OCI-LY1 (cell line): Measurements from ENCODE around the gene IL20.
"Not testable (repeated sequence)": the region's sequence is repeated elsewhere in the genome, so short reads cannot be mapped to it uniquely, and the experiment has no call there.

Experiments
- H2AFZ ChIP-seq: fragments of 200-600 bp; sonication (generic), shearing (Covaris generic); 2 replicates; pipeline ENCODE4 v1.6.0; 2014; ENCODE audit warnings: antibody characterized with exemption, mild to moderate bottlenecking, low read length
- H3F3A ChIP-seq: fragments of 200-600 bp; sonication (generic), shearing (Covaris generic); 2 replicates; pipeline ENCODE4 v1.6.0; 2014; ENCODE audit warnings: mild to moderate bottlenecking, antibody characterized with exemption, low read length, moderate library complexity; ENCODE audit not compliant: insufficient read depth
- H3K27ac ChIP-seq: fragments of 200-600 bp; sonication (generic); 2 replicates; pipeline ENCODE4 v1.5.1; 2014; ENCODE audit warnings: low read length, mixed run types, mild to moderate bottlenecking, low read depth; ENCODE audit not compliant: poor library complexity, severe bottlenecking
- H3K27me3 ChIP-seq: fragments of 200-600 bp; sonication (generic); 2 replicates; pipeline ENCODE4 v1.6.0; 2014; ENCODE audit warnings: antibody characterized with exemption, mild to moderate bottlenecking, low read length, moderate library complexity; ENCODE audit not compliant: insufficient read depth
- H3K36me3 ChIP-seq: fragments of 200-600 bp; sonication (generic); 2 replicates; pipeline ENCODE4 v1.6.1; 2014; ENCODE audit warnings: mild to moderate bottlenecking, antibody characterized with exemption, low read length, moderate library complexity, mixed read lengths; ENCODE audit not compliant: insufficient read depth
- H3K4me1 ChIP-seq: fragments of 200-600 bp; sonication (generic); 2 replicates; pipeline ENCODE4 v1.5.1; 2014; ENCODE audit warnings: mild to moderate bottlenecking, low read length, moderate library complexity; ENCODE audit not compliant: insufficient read depth, severe bottlenecking
- H3K4me2 ChIP-seq: fragments of 200-600 bp; sonication (generic), shearing (Covaris generic); 2 replicates; pipeline ENCODE4 v1.6.1; 2014; ENCODE audit warnings: low read length
- H3K4me3 ChIP-seq: fragments of 200-600 bp; sonication (generic); 2 replicates; pipeline ENCODE4 v1.5.1; 2014; ENCODE audit warnings: low read length, low read depth, mild to moderate bottlenecking, mixed read lengths; ENCODE audit not compliant: poor library complexity, severe bottlenecking
- H3K79me2 ChIP-seq: fragments of 200-600 bp; shearing (Covaris generic); 2 replicates; pipeline ENCODE4 v1.6.1; 2016; ENCODE audit warnings: mixed run types, low read length, mixed read lengths; ENCODE audit not compliant: insufficient read depth
- H3K9ac ChIP-seq: fragments of 200-600 bp; sonication (generic), shearing (Covaris generic); 2 replicates; pipeline ENCODE4 v1.6.1; 2014; ENCODE audit warnings: mild to moderate bottlenecking, low read length, mixed read lengths
- H3K9me2 ChIP-seq: fragments of 200-600 bp; sonication (generic), shearing (Covaris generic); 2 replicates; pipeline ENCODE4 v1.6.1; 2014; ENCODE audit warnings: low read depth, mild to moderate bottlenecking, low read length, mixed read lengths
- H3K9me3 ChIP-seq: fragments of 200-600 bp; shearing (Covaris generic); 2 replicates; pipeline ENCODE4 v1.6.1; 2014; ENCODE audit warnings: low read length, mixed read lengths
- H4K20me1 ChIP-seq: fragments of 200-600 bp; sonication (generic), shearing (Covaris generic); 2 replicates; pipeline ENCODE4 v1.6.0; 2016; ENCODE audit warnings: mild to moderate bottlenecking, low read length; ENCODE audit not compliant: insufficient read depth
- CTCF ChIP-seq: fragments of 200-600 bp; sonication (generic), shearing (Covaris generic); IDR thresholded peaks from 2 replicates; pipeline ENCODE4 v1.5.1; 2017; ENCODE audit warnings: mild to moderate bottlenecking, antibody characterized with exemption, low read length, moderate library complexity, mixed read lengths
- EZH2 ChIP-seq: fragments of 200-600 bp; sonication (generic), shearing (Covaris generic); IDR thresholded peaks from 2 replicates; pipeline ENCODE4 v1.8.0; 2017; ENCODE audit warnings: borderline replicate concordance, mixed run types, mild to moderate bottlenecking, antibody characterized with exemption, low read length, moderate library complexity, mixed read lengths

Gene IL20

GRCh38 chr1:206847946-206848345, 17.5 kb upstream of the IL20 start:
- Histone ChIP-seq H3K4me1 (no peaks in the 10 kb centered on the region), H3K36me3 (no peaks in the 10 kb centered on the region), H3K4me2 (no peak overlapping the region), H3K9ac (no peak overlapping the region), H3K79me2 (no peaks in the 10 kb centered on the region), H3K27ac (no peak overlapping the region), H3K9me3 (no peaks in the 10 kb centered on the region), H2AFZ (no peak overlapping the region), H3K9me2 (no peaks in the 10 kb centered on the region), H3F3A (no peaks in the 10 kb centered on the region), H4K20me1 (no peaks in the 10 kb centered on the region), H3K4me3 (no peak overlapping the region), H3K27me3 (no peaks in the 10 kb centered on the region; the same call in 1 of the 2 replicates)
- TF ChIP-seq CTCF (no peak), EZH2 (no peak)

GRCh38 chr1:206850401-206850800, 15.0 kb upstream of the IL20 start:
- TF ChIP-seq EZH2, result no peak
- TF ChIP-seq CTCF, result no peak
- Histone ChIP-seq H3K4me3 (no peak overlapping the region), H3K4me2 (no peak overlapping the region)

GRCh38 chr1:206851341-206852010, 13.9 kb upstream of the IL20 start:
- no peaks in the 10 kb centered on the region for H3K36me3 ChIP-seq
- H4K20me1 ChIP-seq, result no peaks in the 10 kb centered on the region

More at GRCh38 chr1:206850401-206850800, 15.0 kb upstream of the IL20 start:
- no peaks in the 10 kb centered on the region; the same call in 1 of the 2 replicates for H3K27me3 ChIP-seq
- no peaks in the 10 kb centered on the region for H3K36me3 ChIP-seq
- no peak overlapping the region for H3K27ac ChIP-seq
- H3K9me2 ChIP-seq, result no peaks in the 10 kb centered on the region
- H3K4me1 ChIP-seq, result no peaks in the 10 kb centered on the region
- no peak overlapping the region for H2AFZ ChIP-seq
- H3F3A ChIP-seq, result no peaks in the 10 kb centered on the region
- no peaks in the 10 kb centered on the region for H3K9me3 ChIP-seq
- H4K20me1 ChIP-seq, result no peaks in the 10 kb centered on the region
- H3K79me2 ChIP-seq, result no peaks in the 10 kb centered on the region
- no peak overlapping the region for H3K9ac ChIP-seq

GRCh38 chr1:206852662-206853061, 12.8 kb upstream of the IL20 start:
- H3K9me3 ChIP-seq, H3K4me1 ChIP-seq, H3K4me2 ChIP-seq, H3K9me2 ChIP-seq, H3K27me3 ChIP-seq, H4K20me1 ChIP-seq, H2AFZ ChIP-seq, H3F3A ChIP-seq, H3K79me2 ChIP-seq, H3K4me3 ChIP-seq, H3K36me3 ChIP-seq, H3K9ac ChIP-seq, H3K27ac ChIP-seq: not testable (repeated sequence)

More at GRCh38 chr1:206851341-206852010, 13.9 kb upstream of the IL20 start:
- no peaks in the 10 kb centered on the region for H3K79me2 ChIP-seq
- H3K27me3 ChIP-seq, result no peaks in the 10 kb centered on the region; the same call in 1 of the 2 replicates
- no peaks in the 10 kb centered on the region for H3F3A ChIP-seq
- no peaks in the 10 kb centered on the region for H3K9me2 ChIP-seq
- H3K4me3 ChIP-seq, result no peak overlapping the region
- H2AFZ ChIP-seq, result no peak overlapping the region
- H3K9me3 ChIP-seq, result no peaks in the 10 kb centered on the region
- H3K4me2 ChIP-seq, result no peak overlapping the region
- H3K9ac ChIP-seq, result no peak overlapping the region
- TF ChIP-seq EZH2, result no peak
- H3K4me1 ChIP-seq, result no peaks in the 10 kb centered on the region
- H3K27ac ChIP-seq, result no peak overlapping the region

GRCh38 chr1:206853696-206854095, 11.7 kb upstream of the IL20 start:
- not testable (repeated sequence) for H3F3A ChIP-seq, H3K9ac ChIP-seq, H3K4me3 ChIP-seq, H3K27me3 ChIP-seq, H2AFZ ChIP-seq, H3K4me1 ChIP-seq, H3K36me3 ChIP-seq, H3K79me2 ChIP-seq, H3K9me3 ChIP-seq, H4K20me1 ChIP-seq, H3K27ac ChIP-seq, H3K4me2 ChIP-seq, H3K9me2 ChIP-seq
